Choroid plexus epithelial cell (primary cell): ENCODE measurements around the gene MXD1.

ENCODE experiments used
- DNase-seq: peaks from one replicate; pipeline ENCODE4 v3.0.0-alpha.2; 2010; ENCODE audit warnings: low read depth
- H3K4me3 ChIP-seq: 2 replicates; pipeline ENCODE4 v1.5.1; 2011; ENCODE audit warnings: low read depth, mild to moderate bottlenecking, control low read depth, low read length, moderate library complexity
- TF ChIP-seq, protein P1 (sequence below): conservative IDR thresholded peaks from 2 replicates; pipeline ENCODE4 v1.5.1; 2011; ENCODE audit warnings: low read depth, mild to moderate bottlenecking, control low read depth, inconsistent platforms, low read length, moderate library complexity

MXD1 gene

DNA sequence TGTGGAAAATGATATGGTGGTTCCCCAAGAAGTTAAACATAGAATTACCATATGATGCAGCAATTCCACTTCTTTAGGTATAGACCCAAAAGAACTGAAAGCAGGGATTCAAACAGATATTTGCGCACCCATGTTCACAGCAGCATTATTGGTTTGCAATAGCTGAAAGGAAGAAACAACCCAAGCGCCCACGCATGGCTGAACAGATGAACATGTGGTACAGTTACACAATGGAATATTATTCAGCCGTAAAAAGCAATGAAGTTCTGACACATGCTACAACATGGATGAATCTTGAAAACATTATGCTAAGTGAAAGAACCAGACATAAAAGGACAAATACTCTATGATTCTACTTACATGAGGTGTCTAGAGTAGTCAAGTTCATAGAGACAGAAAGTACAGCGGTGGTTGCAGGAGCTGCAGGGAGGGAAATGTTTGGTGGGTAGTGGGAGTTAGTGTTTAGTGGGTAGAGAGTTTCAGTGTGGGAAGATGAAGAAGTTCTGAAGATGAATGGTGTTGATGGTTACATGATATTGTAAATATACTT is 73.3 kb downstream of the MXD1 start:
- TF ChIP-seq, protein P1, sequence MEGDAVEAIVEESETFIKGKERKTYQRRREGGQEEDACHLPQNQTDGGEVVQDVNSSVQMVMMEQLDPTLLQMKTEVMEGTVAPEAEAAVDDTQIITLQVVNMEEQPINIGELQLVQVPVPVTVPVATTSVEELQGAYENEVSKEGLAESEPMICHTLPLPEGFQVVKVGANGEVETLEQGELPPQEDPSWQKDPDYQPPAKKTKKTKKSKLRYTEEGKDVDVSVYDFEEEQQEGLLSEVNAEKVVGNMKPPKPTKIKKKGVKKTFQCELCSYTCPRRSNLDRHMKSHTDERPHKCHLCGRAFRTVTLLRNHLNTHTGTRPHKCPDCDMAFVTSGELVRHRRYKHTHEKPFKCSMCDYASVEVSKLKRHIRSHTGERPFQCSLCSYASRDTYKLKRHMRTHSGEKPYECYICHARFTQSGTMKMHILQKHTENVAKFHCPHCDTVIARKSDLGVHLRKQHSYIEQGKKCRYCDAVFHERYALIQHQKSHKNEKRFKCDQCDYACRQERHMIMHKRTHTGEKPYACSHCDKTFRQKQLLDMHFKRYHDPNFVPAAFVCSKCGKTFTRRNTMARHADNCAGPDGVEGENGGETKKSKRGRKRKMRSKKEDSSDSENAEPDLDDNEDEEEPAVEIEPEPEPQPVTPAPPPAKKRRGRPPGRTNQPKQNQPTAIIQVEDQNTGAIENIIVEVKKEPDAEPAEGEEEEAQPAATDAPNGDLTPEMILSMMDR, result no peak
- no peak for DNase-seq
- no peak overlapping the region for H3K4me3 ChIP-seq

DNA sequence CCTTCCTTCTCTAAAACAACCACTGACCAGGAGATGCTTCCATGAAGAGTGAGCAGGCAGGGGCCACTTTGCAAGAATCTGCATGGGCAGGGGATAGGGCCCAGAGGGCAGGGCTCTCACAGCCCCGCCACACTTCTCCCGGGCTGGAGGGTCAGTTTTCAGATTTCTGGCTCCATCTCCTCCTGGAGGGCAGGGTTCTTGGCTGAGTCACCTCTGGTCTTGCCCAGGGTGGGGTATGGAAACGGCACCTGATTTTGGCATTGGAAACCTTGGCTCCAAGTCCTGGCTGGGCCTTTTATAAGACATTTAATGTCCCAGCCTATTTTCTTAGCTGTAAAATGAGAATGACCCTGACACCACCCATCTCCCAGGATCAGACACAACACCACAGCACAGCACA is 74.1 kb downstream of the MXD1 start:
- DNase-seq, result no peak
- TF ChIP-seq, protein P1, result no peak
- no peak overlapping the region for H3K4me3 ChIP-seq

DNA sequence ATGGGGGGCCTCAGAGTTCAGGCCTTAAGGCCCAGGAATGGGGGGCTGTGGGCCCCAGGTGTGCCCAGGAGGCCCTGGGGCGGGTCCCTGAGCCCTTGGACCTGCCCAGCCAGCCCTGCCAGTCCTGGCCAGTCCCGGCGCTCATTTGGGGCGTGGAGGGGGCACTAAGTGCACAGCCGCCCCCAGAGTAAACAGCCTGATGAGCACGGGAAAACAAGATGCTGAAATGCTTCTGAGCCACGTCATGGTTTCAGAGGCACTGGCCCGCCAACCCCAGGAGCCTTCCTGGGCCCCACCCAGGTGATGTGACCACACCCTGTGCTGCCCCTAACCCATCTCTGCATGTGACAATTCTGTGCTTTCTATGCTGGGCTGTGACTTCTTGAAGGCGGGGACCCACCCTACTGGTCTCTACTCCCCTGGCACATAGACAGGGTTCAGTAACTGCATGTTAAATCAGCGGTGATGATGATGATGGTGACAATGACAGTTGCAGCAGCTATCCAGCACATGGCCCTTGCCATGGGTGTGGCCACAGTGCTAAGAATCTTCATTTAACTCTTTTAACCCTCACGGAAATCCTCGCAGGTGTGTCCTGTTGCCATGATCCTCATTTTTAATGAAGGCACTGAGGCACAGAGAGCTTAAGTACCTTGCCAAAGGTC is 74.7 kb downstream of the MXD1 start:
- H3K4me3 ChIP-seq, result no peak overlapping the region
- TF ChIP-seq, protein P1, result no peak
- no peak for DNase-seq
